CD4-positive, alpha-beta T cell treated with Interleukin-15 for 4 hours (primary cell): ENCODE results near the gene UBE2C.
A peak's percentile ranks its signal among the peaks of the same experiment; 100 is the strongest.
"Not testable (repeated sequence)": the region's sequence is repeated elsewhere in the genome, so short reads cannot be mapped to it uniquely, and the experiment has no call there.

ENCODE experiments used
- DNase-seq: peaks from one replicate; pipeline ENCODE4 v3.0.0-alpha.2; 2020; ENCODE audit warnings: low spot score

Gene UBE2C

DNA sequence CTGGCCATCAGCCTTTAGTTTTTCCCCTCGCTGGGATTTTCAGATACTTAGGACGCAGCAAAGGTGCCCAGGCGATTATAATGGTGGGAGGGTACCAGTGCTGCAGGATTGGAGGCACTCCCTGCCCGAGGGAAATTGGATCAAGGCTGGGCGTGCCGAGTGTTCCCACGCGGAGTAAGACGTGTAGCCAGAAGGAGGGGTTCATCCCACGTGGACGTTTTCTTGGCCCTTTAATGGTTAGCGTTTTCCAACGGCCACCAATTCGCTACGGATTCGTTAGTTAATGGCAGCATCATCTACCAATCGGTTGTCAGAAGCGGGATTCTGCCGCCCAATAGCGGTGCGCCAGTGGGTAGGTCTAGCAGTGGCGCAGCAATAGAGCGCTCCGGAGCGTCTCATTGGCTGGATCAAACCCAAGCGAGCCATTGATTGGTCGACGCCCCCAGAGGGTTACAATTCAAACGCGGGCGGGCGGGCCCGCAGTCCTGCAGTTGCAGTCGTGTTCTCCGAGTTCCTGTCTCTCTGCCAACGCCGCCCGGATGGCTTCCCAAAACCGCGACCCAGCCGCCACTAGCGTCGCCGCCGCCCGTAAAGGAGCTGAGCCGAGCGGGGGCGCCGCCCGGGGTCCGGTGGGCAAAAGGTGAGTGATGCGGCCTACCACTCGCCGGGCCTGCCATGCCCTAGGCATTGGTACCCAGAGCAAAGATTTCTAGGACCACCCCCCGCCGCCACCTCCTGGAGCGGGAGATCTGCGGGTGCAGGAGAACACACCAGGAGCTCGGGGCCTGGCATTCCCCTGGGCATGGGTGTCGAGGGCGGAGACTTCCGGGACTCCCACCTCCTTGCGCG, at the start of gene UBE2C:
Gene UBE2C (plus strand): TSS at position 488 of the 849 bp plus-strand sequence. CDS start 52 bp downstream, at position 540.
- DNase-seq, result peak; percentile 97

DNA sequence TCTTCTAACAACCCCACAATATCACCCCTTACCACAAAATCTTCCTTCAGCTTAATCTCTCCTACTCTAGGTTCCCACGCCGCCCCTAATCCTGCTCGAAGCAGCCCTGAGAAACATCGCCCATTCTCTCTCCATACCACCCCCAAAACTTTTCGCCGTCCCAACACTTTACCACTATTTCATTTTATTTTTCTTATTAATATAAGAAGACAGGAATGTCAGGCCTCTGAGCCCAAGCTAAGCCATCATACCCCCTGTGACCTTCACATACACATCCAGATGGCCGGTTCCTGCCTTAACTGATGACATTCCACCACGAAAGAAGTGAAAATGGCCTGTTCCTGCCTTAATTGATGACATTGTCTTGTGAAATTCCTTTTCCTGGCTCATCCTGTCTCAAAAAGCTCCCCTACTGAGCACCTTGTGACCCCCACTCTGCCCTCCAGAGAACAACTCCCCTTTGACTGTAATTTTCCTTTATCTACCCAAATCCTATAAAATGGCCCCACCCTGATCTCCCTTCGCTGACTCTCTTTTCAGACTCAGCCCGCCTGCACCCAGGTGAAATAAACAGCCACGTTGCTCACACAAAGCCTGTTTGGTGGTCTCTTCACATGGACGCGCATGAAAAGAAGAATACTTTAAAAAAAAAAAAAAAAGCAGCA, 47.7 kb upstream of the UBE2C start:
- DNase-seq, result not testable (repeated sequence)

DNA sequence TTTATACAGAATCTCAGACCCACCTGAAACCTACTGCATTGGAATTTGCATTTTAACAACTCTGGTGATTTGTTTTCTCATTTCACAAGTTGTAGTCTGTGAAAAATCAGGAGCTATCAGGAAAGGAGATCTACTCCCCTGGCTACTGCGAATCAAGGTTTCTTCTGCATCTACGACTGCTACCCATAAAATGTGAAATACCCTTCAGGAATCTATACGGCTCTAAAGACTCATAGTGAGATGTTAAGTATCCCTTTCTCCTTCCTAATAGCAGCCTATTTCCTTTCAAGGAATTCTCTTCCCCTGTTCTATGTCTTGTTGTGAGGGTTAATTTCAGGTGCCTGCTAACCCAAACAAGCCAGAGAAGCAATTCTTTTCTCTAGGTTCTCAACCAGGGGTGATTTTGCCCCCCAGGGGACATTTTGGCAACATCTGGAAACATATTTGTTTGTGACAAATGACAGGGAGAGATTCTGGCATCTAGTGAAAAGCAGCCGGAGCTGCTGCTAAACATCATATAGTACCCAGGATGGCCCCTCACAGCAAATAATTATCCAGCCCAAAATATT, 47.1 kb upstream of the UBE2C start:
- DNase-seq, result no peak

DNA sequence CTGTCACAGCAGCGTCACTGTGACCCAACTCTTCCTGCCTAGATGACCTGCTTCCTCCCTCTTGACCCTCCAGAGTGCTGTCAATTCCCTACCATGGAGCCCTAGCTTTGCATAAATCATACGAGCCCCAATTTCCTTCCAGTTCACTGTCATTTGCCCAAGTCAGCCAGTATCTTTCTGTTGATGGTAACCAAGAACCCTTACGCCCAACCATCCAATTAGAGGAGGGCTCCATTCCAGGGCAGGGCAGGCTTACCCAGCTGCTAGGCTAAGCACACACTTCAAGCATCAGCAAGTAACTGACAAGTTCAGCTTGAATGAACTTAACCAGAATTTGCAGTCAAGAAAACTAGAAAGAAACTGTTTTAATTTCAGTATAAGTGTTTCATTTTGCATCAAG, 46.5 kb upstream of the UBE2C start:
- DNase-seq, result no peak

- no peak for DNase-seq
These were observed 44.0 kb upstream of the UBE2C start for GRCh38 chr20:45768479-45768878.

GRCh38 chr20:45771182-45771759, 41.2 kb upstream of the UBE2C start:
- DNase-seq, result peak; percentile 78

- no peak for DNase-seq
These were observed 39.8 kb upstream of the UBE2C start for GRCh38 chr20:45772693-45773092.

GRCh38 chr20:45774945-45775344, 37.5 kb upstream of the UBE2C start:
- DNase-seq, result no peak

GRCh38 chr20:45775411-45775810, 37.0 kb upstream of the UBE2C start:
- no peak for DNase-seq

DNA sequence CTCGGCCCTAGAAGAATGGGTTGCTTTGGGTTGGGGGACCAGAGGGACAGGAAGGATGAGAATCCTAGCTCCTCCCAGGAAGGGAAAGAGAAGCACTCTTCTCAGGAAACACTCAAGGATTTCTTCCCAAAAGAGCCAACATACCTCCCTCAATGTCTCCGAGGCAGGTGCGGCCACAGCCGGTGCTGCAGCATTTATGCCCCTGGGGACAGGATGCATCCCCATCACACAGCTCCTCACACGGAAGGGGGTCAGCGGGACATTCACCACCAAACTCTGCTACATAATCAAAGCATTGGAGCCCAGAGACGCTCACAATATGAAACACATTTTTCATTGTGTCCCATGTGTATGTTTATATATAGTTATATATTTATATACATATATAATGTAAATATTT, 35.5 kb upstream of the UBE2C start:
- DNase-seq, result no peak

DNA sequence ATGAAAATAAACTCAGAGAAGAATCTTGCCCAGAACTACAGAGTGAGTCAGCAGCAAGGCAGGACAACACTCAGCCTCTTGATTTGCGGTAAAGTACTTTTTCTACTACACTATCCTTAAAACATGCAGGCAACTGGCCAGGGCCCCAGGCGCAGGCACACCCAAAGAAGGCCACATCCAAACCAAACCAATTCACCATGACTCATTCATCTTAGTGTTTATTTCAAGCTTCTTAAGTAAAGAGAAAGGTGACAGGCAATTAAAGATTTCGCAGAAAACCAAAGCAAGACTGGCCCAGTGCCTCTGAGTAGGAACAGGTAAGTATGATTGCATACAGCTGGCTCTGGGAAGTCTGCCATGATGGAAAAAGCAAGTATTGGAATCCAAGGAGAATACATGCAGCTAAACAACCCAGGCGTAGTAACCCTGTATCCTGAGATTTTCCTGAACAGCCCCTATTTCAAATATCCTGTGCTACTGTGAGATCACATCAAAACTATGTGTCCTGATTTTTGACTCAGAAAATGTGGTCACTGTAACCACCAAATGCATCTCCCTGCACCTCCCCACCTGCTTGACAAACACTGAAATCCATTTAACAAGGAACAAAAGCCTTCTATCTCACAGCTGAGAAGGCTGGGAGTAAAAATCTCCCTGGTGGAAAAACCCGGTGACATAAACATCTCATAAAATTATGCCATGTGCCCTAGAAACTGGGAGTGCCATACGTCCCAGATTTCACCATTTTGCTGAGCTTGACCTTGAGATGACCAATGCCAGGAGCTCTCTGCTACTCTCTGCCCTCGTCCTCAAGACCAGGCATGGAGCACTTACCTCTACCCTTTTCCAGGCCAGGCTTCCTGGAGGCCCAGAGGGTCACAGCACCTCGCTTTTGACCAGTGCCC, 33.2 kb upstream of the UBE2C start:
- no peak for DNase-seq

DNA sequence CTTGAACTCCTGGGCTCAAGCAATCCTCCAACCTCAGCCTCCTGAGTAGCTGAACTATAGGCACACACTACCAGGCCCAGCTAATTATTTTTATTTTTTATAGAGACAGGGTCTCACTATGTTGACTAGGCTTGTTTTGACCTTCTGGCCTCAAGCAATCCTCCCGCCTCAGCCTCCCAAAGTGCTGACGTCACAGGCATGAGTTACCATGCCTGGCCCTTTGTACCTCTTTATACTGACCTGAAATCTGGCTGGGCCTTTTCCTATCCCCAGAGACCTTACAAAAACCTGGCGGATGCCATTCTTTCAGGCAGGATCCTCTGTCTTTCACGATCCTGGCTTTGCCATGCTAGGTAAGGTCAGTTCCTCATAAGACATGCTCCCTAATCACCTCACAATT, 32.3 kb upstream of the UBE2C start:
- DNase-seq, result no peak

DNA sequence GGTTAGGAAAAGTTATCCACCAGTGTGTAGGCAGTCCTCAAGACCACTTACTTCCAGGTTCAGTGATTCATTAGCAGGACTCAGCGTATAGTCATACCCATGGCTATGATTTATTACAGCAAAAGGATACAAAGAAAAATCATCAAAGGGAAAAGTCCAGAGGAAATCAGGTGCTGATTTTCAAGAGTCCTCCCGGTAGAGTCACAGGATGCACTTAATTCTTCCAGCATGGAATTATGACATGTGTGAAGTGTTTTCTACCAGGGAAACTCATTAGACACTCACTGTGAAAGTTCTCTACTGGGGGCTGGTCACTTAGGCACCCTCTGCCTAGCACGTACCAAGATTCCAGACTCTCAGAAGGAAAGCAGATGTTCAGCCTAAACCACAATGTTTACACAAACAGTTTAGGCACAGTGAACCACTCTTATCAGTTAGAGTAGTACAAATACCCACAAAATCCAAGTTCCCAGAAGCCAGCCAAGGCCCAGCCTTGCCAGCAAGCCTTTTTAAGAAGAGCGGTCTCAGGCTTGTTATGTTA, 31.0 kb upstream of the UBE2C start:
- DNase-seq, result no peak

DNA sequence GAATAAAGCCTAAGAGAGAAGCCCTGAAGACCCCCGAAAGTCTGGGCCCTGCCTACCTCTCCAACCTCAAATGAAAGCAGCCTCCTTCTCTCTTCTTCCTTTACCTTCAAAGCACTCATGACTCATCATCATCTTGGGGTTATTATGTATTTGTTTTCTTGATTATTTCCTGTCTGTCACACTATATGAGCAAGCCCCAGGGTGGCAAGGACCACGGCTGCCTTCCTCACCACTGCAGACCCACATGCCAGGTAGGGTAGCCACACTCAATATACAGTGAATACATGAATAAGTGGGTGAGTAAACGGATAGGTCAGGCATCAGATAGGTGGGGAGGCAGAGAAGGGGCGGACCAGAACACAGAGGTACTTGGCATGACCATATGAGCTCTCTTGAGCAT, 29.6 kb upstream of the UBE2C start:
- DNase-seq, result peak; percentile 18

DNA sequence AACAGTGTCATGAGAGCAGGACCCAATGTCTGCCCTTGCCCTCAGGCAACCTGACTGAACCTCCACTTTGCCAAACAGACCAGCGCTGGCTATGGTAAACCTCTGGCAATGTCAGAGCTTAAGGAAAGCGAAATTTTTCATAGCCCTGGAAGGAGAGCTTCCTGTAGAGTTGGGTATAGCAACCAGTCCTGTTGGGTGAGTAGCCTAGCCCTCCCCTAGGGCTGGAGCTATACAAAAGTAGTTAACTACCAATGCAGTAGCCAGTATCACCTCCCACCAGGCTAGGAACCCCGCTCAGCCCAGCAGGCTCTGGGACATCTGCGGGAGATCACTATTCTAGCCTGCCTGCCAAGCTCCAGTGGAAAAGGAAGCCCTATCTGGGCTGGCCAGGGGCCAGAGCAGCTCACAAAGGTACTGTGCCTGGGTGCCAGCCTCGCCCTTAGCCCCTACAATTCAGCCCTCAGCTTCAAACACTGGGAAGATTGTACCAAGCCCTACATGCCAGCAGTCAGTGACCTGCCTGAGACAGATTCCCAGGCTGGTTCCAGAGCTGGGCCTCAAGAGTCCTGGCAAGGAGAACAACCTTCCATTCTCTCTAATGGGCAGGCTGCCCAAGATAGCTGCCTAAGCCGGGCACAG, 28.7 kb upstream of the UBE2C start:
- DNase-seq, result no peak

GRCh38 chr20:45788351-45788750, 24.1 kb upstream of the UBE2C start:
- DNase-seq, result no peak

DNA sequence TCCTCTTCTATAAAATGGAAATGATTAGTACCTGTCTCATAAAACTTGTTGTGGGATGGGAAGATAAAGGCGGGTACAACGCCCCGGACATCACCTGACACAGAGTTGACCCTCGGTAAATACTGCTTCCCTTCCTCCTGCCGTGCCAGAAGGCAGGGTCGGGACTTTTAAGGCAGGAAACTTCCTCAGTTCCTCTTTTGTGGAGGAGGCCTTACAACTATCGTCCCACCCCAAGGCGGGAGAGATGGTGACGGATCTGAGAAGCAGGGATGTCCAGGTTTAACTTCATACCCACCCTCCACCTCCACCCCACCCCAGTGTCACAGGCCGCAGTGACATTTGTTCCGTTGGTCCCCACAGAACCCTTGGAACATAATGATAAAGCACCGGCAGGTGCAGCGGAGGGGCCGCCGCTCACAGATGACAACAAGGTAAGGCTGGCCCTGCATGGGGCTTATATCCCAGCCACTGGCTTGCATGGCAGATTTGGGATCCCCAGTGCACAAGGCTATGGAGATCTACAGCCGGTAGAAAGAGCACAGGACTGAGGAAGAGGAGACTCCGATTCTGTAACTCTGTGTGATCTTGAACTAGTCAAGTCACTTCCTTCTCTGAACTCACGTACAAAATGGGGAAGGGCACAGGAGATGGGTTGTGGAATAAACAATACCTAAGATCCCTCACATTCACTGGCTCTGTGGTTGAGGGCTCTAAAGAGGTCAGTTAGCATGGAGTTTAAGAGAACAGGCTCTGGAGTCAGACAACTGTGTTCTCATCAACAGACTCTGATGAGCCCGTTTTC, 19.9 kb upstream of the UBE2C start:
- no peak for DNase-seq

DNA sequence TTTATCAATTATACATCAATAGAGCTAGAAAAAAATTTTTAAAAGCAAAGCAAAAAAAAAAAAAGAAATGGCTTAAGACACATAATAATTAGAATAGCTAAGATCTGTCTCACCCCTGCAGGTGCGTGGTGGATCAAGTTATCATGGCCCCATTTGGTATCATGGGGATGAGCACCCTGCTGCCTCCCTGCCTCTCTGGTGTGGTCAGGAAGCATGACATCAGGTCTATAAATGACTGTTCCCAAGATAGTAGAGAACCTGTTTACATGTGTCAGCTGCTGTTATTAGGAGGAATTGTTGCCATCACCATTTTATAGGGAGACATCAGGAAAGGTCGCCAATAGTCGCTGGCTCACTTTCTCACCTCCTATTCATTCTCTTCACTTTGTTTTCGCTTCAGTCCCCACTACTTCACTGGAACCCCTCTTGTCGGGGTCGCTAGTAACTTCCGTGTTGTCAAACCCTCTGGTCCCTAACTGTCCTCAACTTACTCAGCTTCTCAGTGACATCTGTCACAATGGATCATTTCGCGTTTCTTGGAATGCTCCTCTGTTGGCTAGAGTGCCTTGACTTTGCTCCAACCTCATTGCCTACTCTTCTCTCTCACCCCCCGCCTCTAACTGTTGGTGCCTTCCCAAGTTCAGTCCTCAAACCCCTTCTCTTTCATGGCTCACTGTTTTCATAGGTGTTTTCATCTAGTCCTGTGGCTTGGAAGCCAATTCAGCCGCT, 15.9 kb upstream of the UBE2C start:
- no peak for DNase-seq

GRCh38 chr20:45797510-45797909, 14.9 kb upstream of the UBE2C start:
- DNase-seq, result not testable (repeated sequence)
